ENCODE data around the gene CFAP90.

Gene CFAP90

DNA sequence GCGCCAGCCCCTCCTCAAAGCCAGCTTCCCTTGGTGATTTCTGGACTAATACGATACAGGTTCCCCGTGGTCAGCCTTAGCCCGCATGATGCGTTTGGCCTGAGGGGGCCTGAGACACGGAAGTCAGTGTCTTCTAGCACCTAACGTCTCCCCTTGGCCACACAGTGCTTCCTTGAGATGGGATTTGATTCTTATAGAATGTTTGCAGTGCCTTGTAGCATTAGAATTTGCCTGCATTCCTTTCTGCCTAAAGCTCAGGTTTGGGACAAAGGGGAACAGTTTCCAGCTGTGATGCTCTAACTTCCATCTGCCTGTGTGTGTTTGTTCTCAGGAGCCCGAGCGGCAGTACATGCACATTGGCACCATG, 34.4 kb downstream of the CFAP90 start:
- no peak for FAIRE-seq

DNA sequence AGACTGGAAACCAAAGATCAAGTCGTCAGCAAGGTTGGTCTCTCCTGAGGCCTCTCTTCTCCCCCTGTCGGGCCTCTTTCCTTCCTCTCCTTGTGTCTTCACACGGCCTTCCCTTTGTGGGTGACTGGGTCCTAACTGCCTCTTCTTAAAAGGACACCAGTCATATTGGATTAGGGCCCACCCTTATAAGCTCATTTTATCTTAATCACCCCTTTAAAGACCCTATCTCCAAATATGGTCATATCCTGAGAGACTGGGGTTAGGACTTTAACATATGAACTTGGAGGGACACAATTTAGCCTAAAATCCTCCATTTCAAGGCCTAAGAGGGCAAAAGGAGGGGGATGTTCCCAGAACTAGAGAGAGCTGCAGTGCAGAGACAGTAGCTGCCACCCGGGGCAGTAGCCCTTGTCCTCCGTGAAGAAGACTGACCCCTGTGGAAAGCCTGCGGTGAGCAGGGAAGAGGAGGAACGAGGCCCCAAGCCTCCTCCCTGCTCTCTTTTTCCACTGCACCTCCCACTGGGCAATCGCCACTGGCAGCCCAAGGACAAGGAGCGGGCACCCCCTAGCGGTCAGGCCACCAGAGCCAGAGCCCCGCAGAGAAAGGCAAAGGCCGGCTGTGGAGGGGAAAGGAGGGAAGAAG, 34.9 kb downstream of the CFAP90 start:
- no peak for FAIRE-seq

DNA sequence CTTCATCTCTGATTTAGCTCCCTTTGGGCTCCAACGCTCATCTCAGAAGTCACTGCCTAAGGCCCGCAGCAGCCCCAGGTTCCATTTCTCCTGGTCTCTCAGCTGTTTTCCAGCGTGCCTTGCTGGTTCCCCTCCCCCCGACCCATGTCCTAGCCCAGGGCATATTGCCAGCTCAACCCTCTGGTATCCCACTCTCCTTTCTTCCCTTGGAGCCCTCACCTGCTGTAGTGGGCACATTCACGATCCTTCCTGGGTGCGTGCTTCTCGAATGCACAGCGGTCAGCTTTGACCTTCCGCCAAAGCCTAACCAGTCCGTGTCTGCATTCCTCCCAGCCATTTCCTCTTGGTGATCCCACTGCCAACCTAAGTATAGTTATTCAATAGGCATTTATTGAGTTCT, 36.1 kb downstream of the CFAP90 start:
- FAIRE-seq = no peak

DNA sequence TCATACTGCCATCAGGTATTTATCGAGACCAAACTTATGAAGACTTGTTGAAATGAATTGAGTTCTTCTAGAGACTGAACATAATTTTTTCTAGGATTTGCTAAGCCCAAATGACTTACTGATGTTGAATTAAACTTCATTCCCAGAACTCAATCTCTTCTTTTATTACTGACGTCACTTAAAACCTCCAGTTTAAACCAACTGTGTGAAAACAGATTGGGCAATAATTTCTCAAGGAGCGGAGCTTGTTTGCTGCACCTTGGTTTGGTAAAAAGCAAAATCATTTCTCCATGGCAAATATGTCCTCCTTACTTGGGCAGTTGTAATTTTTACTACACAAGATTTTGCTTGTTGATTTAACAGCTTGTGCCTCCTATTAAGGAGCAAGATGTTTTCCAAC, 37.4 kb downstream of the CFAP90 start:
- FAIRE-seq = no peak

DNA sequence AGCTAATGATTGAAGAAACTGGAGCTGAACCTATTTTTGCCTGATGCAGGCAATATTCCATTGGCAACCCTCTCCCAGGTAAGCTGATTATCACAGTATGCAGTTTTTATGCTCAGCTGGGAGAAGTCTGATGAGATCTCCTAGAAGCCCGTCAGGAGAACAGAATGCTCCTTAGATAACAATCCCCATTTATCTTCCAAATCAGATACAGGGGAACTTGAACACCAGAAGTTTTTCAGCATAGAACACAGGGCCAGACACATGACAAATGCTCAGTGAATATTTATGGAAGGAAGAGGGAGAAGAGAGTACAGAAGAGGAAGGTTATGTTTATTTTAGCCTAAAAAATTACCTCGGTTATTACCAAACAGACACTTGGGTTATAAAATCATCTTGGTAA, 37.9 kb downstream of the CFAP90 start:
- FAIRE-seq = no peak

DNA sequence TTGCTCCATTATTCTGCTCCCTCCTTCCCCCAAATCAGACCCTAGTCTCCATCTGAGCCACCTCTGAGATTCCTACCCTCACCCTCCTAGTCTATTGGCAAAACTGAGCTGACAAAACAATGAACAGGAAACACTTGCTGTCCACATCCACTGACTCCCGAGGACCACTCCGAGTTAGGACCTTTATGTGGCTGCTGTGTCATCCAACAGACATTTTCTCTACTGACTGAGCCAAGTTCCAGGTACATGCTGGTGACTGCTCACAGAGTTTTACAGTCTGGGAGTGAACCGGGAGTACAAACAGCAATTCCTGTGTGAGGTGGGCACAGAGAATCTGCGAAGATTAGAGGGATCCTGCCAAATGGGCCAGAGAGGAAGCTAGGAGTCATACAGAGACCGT, 39.2 kb downstream of the CFAP90 start:
- FAIRE-seq = no peak

DNA sequence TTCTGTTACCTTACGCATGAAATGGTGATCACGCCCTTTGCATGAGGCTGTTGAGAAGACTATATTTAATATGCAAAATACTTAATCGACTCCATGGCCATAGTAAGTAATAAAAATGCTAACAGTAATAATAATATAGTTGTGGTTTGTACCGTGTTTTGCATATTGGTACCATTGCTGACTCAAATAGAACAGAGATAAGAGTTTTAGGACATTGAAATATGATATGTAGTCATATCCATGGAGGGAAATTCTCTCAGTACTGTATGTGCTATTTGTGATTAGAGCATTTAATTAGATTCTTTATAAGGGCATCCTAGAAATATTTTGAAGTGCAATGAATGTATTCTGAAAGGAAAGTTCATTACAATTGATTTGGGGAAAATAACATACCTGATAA, 41.9 kb downstream of the CFAP90 start:
- no peak for FAIRE-seq

DNA sequence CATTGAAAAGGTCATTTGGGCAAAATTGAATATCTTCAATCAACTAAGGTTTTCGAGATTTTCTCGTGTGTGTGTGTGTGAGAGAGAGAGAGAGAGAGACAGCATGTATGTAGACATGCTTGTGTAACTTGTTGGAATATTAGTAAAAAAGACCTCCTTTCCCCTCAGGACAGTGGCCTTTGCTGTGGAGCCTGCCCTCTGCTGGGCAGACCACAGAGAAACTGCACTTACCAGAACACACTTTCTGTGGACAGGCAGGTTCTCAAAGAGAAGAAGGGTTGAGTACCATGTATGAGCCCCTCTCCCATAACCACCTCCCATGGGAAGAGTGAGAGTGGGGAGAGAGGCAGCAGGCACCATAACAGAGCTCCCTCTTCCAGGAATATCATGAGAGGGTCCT, 45.6 kb downstream of the CFAP90 start:
- FAIRE-seq = no peak

DNA sequence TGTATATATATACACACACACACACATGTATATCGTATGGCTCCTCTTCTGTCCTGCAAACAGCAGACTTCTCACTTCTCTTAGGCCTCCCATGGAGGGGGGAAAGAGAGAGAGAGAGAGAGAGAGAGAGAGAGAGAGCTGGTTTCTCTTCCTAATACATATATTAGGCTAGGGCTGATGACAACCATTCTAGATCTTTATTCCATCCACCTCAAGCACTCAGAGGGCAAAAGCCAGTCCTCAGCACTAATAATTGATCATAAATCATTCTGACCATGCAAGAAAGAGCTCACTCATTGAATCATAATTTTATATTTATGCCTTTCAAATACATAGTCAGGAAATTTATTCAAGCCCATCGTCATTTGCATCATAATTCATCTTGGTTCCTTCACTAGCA, 47.0 kb downstream of the CFAP90 start:
- no peak for FAIRE-seq

DNA sequence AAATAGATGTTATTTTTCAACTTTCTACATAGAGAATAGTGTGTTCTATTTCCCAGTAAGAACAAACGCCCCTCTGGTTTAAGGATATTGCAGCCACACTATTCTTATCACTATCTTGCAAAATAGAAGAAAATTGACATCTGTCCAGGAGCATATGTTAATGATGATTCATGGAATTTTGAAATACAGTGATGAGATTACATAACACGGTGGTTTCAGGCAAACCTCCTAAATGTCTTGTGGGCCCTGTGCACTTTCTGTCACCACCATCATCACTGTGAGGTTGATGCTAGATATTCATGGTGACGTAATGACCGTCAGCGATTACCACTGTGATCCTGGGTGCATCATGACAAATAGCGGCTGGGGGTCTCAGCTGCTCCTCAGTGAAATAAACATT, 48.1 kb downstream of the CFAP90 start:
- no peak for FAIRE-seq

DNA sequence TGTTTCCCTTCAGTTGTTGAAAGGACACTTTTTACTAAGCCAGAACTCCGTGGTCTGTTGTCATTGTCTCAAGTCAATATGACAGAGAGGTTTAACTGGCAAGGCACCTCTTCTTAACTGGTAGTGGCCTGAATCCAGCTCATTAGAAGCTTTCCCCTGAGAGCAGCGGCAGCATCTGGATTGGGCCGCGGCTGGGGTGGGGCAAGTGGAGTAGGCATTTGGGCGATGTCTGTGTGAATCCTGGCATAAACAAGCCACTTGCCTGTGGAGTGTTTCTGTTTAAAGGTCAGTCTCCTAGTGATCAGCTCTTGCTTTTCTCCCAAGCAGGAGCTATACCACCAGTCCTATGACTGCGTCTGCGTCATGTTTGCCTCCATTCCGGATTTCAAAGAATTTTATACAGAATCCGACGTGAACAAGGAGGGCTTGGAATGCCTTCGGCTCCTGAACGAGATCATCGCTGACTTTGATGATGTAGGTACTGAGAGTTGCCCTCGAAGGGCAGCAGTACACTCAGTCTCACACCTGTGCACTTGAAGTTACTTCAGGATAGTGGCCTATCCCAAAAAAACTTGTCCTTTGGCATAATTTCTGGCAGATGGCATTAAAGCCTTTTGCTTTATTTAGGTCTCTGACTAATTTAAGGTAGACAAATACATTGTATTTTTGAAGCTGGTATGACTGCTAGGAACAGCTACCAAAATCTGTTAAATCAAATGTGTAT, 48.9 kb downstream of the CFAP90 start:
- no peak for FAIRE-seq

DNA sequence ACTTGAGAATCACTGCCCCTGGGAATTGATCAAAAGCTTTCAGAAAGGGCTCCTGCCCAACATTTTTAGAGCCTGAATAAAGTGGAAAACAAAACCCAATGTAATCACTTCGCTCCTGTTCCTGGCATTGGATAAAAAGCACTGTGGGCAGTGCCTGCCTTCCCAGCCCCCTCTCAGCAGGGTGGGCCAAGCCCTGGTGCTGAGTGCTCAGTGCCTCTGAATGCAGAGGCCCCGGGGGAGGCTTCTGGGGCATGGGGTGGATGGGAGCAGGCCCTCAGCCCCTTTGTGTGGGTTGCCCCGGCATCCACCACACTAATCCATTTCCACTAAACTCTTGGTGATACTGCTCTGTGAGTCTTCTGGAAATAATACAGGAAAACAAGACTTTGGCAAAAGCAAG, 55.6 kb downstream of the CFAP90 start:
- no peak for FAIRE-seq

DNA sequence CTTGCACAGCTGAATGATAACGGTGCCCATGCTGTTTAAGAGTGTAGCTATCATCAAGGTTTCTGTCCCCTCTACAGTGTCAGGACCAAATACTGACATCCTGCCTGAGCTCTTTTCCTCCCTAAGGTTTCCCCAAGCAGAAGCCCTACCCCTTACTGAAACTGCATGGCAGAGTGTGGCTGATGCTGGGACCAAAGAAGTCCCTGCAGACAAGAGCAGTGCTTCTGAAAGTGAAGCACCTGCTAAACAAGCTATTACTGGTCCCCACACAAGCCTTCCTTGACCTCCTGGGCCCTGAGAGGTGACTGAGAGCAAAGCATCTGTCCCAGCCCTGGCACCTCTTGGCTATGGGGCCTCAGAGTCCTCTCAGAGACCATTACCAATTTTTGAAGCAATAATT, 56.1 kb downstream of the CFAP90 start:
- no peak for FAIRE-seq

DNA sequence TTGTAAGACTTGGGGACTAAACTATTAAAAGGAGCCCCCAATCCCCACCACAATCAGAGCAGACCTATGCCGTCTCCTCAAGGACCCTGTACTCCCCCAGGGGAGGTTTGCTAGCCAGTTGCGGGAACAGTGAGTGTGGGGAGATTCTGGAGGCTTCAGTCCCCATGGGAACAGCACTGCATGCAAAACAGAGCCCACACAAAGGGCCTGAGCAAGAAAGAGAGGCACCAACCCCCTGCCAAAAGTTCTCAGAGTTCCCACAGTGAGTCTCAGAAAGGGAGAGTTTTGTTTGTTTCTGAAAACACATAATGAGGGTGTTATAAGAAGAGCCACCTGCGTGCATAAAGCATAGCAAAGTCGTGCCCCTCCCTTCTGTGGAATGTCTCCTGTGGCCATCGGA, 56.6 kb downstream of the CFAP90 start:
- FAIRE-seq = no peak

DNA sequence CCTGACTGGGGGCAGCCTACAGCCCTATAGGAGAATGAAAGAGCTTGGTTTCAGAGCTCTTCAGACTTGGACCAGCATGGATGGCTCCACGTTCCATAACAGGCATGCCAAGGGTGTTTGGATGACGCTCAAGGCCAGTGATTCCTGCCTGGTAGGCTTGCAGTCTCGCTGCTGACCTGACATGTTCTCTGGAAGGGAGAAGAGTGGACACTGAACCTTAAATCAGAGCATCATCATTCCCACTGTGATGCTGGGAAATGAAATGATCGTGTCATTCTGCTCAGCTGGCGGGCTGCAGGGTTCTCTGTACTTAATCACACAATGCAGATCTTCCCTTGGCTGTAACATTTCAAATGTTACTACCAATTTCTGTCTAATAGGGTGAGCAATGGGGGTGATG, 57.0 kb downstream of the CFAP90 start:
- no peak for FAIRE-seq

DNA sequence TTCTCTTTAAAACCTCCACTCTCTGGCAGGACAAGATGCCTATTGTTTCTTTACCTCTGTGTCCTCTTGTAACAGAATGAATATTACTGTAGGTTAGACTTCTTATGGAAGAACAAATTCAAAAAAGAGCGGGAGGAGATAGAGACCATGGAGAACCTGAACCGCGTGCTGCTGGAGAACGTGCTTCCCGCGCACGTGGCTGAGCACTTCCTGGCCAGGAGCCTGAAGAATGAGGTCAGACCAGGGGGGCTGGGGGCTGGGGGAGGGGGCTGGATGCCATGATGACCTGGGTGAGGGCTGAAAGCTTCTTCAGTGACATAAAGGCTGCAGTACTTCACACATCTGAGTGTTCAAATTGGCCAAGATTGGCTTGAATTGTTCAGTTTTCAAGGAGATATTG, 61.4 kb downstream of the CFAP90 start:
- FAIRE-seq = no peak

DNA sequence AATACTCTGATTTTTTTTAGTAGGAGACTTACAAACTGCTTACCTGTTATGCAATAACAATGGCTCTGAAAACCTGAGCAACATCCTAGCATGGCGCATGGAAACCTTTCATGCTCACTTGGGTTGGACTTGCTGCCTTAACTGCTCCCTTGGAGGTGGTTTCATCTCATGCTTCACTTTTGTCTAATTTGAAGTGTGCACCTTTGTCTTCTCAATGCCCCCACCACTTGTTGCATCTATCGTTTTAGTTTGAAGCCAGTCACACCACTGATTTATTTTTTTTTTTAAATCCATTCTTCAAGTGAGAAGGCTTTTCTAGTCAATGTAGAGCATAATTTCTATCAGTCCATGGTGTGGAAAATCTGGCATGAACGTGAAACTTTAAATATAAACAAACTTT, 63.2 kb downstream of the CFAP90 start:
- FAIRE-seq = no peak

DNA sequence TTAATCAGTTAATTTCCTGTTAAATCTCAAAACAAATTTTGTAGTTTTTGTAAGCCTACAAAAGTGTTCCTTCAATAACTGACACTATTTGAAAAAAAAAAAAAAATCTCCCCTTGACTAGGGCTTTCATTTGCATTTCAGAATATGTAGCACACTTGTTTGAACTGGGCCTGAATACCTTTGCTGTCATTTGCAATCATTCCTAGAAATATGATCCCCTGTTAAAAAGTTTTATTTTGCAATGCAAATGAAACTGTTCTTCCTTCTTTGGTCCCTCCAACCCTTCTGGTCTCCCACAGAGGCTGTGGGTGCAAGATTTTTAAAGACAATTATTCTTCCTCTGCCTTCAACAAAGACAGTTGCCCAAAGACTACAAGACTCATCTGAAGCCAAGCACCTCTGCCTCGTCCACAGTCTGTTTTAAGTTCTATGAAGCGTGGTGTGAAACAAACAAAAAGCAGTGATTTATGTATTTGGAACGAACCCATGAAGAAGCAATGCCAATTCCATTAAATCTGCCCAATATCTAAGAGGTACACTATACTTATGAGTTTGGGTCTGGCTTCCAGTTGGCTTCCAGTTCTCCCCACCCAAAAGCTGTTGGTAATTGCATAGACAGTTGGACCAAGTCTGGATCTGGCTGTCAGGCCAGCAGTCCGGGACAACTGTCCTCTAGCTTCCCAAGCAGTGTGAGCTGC, 66.1 kb downstream of the CFAP90 start:
- no peak for FAIRE-seq

DNA sequence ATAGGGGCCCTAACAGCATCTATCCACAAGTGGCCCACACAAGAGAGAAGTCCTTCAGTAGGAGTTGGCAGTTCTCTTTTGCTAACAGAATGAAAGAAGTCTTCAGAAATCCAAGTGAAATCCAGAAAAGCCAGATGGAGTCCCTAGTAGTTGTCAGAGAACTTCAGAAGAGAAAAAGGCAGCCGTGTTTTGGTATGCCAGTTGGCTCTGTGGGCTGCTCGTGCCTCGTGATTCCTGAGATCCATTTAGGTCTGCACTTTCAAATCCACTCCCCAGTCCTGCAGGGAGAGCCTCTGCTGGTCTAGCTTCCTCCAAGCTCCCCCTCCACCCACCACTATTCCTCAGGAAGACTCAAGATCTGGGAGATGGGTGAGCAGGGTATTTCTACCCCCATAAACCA, 69.0 kb downstream of the CFAP90 start:
- no peak for FAIRE-seq

All from A204.1 (cell line).